HepG2 (cell line): ENCODE data around the gene CCNYL1. TPM values are rescaled to one million over a fixed set of nuclear protein-coding genes. Genes with fewer than 3 reads are reported as not detected.

ENCODE experiments used
- CHCHD3 ChIP-seq: sonication (generic); formaldehyde crosslinking; IDR thresholded peaks from 2 replicates; pipeline ENCODE4 v1.8.0; 2022; ENCODE audit warnings: mild to moderate bottlenecking, missing genetic modification reagents, moderate library complexity
- FOSL1 ChIP-seq: sonication (generic); formaldehyde crosslinking; IDR thresholded peaks from 2 replicates; pipeline ENCODE4 v1.9.0; 2021; ENCODE audit warnings: missing genetic modification reagents, borderline replicate concordance
- FOXM1 ChIP-seq: sonication (generic); formaldehyde crosslinking; IDR thresholded peaks from 2 replicates; pipeline ENCODE4 v1.5.0; 2020; ENCODE audit warnings: missing genetic modification reagents
- GABPA ChIP-seq, 2 experiments: IDR thresholded peaks; 2 replicates each; pipeline ENCODE4 v1.6.1; 2011 to 2016; ENCODE audit warnings: low read depth in 2 of 2, low read length in 1 of 2, missing biosample characterization in 1 of 2, missing genetic modification characterization in 1 of 2
- HDAC2 ChIP-seq: sonication (generic); formaldehyde crosslinking; IDR thresholded peaks from 2 replicates; pipeline ENCODE4 v1.4.0; 2020; ENCODE audit warnings: missing genetic modification reagents
- JUND ChIP-seq: sonication (generic); formaldehyde crosslinking; IDR thresholded peaks from 2 replicates; pipeline ENCODE4 v1.8.0; 2022; ENCODE audit warnings: mild to moderate bottlenecking, missing genetic modification reagents
- MEIS1 ChIP-seq: sonication (generic); formaldehyde crosslinking; IDR thresholded peaks from 2 replicates; pipeline ENCODE4 v1.9.0; 2021; ENCODE audit warnings: mild to moderate bottlenecking, missing genetic modification reagents, moderate library complexity, borderline replicate concordance
- PHB2 ChIP-seq: fragments of 450-650 bp; IDR thresholded peaks from 2 replicates; pipeline ENCODE4 v1.6.1; 2018; ENCODE audit not compliant: partially characterized antibody
- PHF5A ChIP-seq: IDR thresholded peaks from one replicate; pipeline ENCODE4 v1.6.1; 2018; ENCODE audit warnings: low read depth, missing genetic modification reagents; ENCODE audit not compliant: unreplicated experiment
- POLR2G ChIP-seq: fragments of 200-400 bp; formaldehyde crosslinking; IDR thresholded peaks from 2 replicates; pipeline ENCODE4 v1.6.1; 2018; ENCODE audit warnings: mild to moderate bottlenecking, low read depth, low read length, moderate library complexity
- SIX1 ChIP-seq: sonication (generic); formaldehyde crosslinking; IDR thresholded peaks from 2 replicates; pipeline ENCODE4 v1.4.0; 2020; ENCODE audit warnings: missing genetic modification reagents, borderline replicate concordance
- SOX6 ChIP-seq, 2 experiments: fragments of 450-650 bp in 1 of 2; sonication (generic) in 1 of 2; formaldehyde crosslinking in 1 of 2; IDR thresholded peaks; 2 replicates each; pipeline versions ENCODE4 v1.4.0 to v1.6.1; 2017 to 2020; ENCODE audit warnings: antibody characterized with exemption in 1 of 2, mild to moderate bottlenecking in 1 of 2, missing genetic modification reagents in 1 of 2
- SP4 ChIP-seq: sonication (generic); formaldehyde crosslinking; IDR thresholded peaks from 2 replicates; pipeline ENCODE4 v1.8.1; 2023; ENCODE audit warnings: mild to moderate bottlenecking, missing genetic modification reagents
- ZBTB34 ChIP-seq: sonication (generic); formaldehyde crosslinking; IDR thresholded peaks from 2 replicates; pipeline ENCODE4 v1.8.0; 2022; ENCODE audit warnings: mild to moderate bottlenecking, missing genetic modification reagents
- ZNF124 ChIP-seq: sonication (generic); formaldehyde crosslinking; IDR thresholded peaks from 2 replicates; pipeline ENCODE4 v1.4.0; 2020; ENCODE audit warnings: missing genetic modification reagents
- ZNF24 ChIP-seq: fragments of 450-650 bp; IDR thresholded peaks from 2 replicates; pipeline ENCODE4 v1.6.1; 2017; ENCODE audit warnings: antibody characterized with exemption, mild to moderate bottlenecking
- ZNF292 ChIP-seq: sonication (generic); formaldehyde crosslinking; IDR thresholded peaks from 2 replicates; pipeline ENCODE4 v1.8.1; 2022; ENCODE audit warnings: mild to moderate bottlenecking, low read depth, missing genetic modification reagents, borderline replicate concordance
- ZNF33B ChIP-seq: sonication (generic); formaldehyde crosslinking; IDR thresholded peaks from 2 replicates; pipeline ENCODE4 v1.5.1; 2020; ENCODE audit warnings: mild to moderate bottlenecking, missing genetic modification reagents
- ZNF432 ChIP-seq: sonication (generic); formaldehyde crosslinking; IDR thresholded peaks from 2 replicates; pipeline ENCODE4 v1.5.0; 2020; ENCODE audit warnings: missing genetic modification reagents, mild to moderate bottlenecking, borderline replicate concordance
- ZNF598 ChIP-seq: sonication (generic); formaldehyde crosslinking; IDR thresholded peaks from 2 replicates; pipeline ENCODE4 v1.5.1; 2020; ENCODE audit warnings: mild to moderate bottlenecking, missing genetic modification reagents, borderline replicate concordance
- ZNF652 ChIP-seq: IDR thresholded peaks from 2 replicates; pipeline ENCODE4 v1.6.1; 2016; ENCODE audit warnings: low read depth, borderline replicate concordance
- polyA plus RNA-seq, 8 experiments: library from polyadenylated mRNA; depleted of rRNA in 3 of 8; stranded (reverse) in 7 of 8; unstranded in 1 of 8; fragments of >200 nt; fragmentation: Illumina TruSeq in 4 of 8; extraction: Trizol in 4 of 8; gene quantifications; 2 replicates each; pipeline versions ENCODE4 v1.2.1 to v1.2.3, GENCODE V29; 2011 to 2016; ENCODE audit warnings: low read depth in 4 of 8, missing spikeins in 1 of 8, mixed read lengths in 1 of 8; ENCODE audit not compliant: insufficient read depth in 1 of 8
- total RNA-seq, 5 experiments: library from RNA; depleted of rRNA; stranded (reverse); fragments of >200 nt; fragmentation: Illumina TruSeq; extraction: Trizol; gene quantifications; 2 replicates each; pipeline ENCODE4 v1.2.3, GENCODE V29; 2016; ENCODE audit warnings: low read depth in 1 of 5
- TF ChIP-seq, protein P1 (sequence below): sonication (generic); formaldehyde crosslinking; IDR thresholded peaks from 2 replicates; pipeline ENCODE4 v1.4.0; 2020; ENCODE audit warnings: missing genetic modification reagents, borderline replicate concordance
- TF ChIP-seq, protein P2 (sequence below): sonication (generic); formaldehyde crosslinking; IDR thresholded peaks from 2 replicates; pipeline ENCODE4 v1.8.0; 2022; ENCODE audit warnings: mild to moderate bottlenecking, missing genetic modification reagents, moderate library complexity
- TF ChIP-seq, protein P3 (sequence below): sonication (generic); formaldehyde crosslinking; IDR thresholded peaks from 2 replicates; pipeline ENCODE4 v1.5.1; 2020; ENCODE audit warnings: mild to moderate bottlenecking, moderate library complexity, missing genetic modification reagents

Gene CCNYL1
- total and polyA plus RNA-seq, 2 of the 13 experiments (the other 11 are each of a cell fraction or from before 2014, with no cell fraction given) = 12.5 to 16.2 TPM

DNA sequence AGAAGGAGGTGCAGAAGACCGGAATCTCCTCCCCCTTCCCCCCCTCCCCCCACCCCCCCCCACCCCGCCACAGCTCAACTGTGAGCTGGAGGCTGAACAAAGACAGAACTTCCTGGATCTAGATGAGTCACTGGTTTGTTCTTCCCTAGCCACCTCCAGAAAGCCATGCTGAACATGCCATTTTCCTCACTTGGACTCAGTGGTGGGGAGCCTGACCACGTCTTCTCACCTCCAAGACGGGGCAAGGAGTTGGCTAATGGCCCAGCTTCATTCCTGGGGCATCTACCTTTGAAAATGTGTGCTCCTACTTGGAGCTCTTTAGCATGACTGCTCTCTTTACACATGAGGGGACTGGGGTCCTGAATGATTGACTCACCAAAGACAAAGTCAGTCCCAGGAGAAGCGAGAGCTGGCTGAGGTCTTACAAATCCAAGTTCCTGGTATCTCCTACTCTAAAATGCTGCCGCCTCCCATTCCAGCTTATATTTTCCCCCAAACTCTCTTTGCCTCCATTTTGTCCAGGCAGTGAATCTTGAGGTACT is 80.9 kb downstream of the CCNYL1 start (continued):
- TF ChIP-seq, protein P1, sequence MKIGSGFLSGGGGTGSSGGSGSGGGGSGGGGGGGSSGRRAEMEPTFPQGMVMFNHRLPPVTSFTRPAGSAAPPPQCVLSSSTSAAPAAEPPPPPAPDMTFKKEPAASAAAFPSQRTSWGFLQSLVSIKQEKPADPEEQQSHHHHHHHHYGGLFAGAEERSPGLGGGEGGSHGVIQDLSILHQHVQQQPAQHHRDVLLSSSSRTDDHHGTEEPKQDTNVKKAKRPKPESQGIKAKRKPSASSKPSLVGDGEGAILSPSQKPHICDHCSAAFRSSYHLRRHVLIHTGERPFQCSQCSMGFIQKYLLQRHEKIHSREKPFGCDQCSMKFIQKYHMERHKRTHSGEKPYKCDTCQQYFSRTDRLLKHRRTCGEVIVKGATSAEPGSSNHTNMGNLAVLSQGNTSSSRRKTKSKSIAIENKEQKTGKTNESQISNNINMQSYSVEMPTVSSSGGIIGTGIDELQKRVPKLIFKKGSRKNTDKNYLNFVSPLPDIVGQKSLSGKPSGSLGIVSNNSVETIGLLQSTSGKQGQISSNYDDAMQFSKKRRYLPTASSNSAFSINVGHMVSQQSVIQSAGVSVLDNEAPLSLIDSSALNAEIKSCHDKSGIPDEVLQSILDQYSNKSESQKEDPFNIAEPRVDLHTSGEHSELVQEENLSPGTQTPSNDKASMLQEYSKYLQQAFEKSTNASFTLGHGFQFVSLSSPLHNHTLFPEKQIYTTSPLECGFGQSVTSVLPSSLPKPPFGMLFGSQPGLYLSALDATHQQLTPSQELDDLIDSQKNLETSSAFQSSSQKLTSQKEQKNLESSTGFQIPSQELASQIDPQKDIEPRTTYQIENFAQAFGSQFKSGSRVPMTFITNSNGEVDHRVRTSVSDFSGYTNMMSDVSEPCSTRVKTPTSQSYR (CRISPR knock-in tag) = peak; percentile 45; the same call in 1 of the 2 replicates
- peak; percentile 50; the same call in 1 of the 2 replicates for TF ChIP-seq ZNF292 (CRISPR knock-in tag)
- 0 out of 2 replicates have a peak, but pooled peaks have one; percentile 17 for TF ChIP-seq HDAC2 (CRISPR knock-in tag)
- peak; percentile 14; the same call in 1 of the 2 replicates for TF ChIP-seq SIX1 (CRISPR knock-in tag)
- no peak for TF ChIP-seq PHB2
- TF ChIP-seq ZBTB34 (CRISPR knock-in tag) = no peak
- TF ChIP-seq ZNF33B (CRISPR knock-in tag) = no peak
- no peak for TF ChIP-seq ZNF24
- TF ChIP-seq, protein P2, sequence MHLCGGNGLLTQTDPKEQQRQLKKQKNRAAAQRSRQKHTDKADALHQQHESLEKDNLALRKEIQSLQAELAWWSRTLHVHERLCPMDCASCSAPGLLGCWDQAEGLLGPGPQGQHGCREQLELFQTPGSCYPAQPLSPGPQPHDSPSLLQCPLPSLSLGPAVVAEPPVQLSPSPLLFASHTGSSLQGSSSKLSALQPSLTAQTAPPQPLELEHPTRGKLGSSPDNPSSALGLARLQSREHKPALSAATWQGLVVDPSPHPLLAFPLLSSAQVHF (CRISPR knock-in tag) = no peak
- 0 out of 2 replicates have a peak, but pooled peaks have one; percentile 32 for TF ChIP-seq ZNF598 (CRISPR knock-in tag)
- TF ChIP-seq, protein P3, sequence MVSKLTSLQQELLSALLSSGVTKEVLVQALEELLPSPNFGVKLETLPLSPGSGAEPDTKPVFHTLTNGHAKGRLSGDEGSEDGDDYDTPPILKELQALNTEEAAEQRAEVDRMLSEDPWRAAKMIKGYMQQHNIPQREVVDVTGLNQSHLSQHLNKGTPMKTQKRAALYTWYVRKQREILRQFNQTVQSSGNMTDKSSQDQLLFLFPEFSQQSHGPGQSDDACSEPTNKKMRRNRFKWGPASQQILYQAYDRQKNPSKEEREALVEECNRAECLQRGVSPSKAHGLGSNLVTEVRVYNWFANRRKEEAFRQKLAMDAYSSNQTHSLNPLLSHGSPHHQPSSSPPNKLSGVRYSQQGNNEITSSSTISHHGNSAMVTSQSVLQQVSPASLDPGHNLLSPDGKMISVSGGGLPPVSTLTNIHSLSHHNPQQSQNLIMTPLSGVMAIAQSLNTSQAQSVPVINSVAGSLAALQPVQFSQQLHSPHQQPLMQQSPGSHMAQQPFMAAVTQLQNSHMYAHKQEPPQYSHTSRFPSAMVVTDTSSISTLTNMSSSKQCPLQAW (CRISPR knock-in tag) = peak; percentile 58; the same call in 1 of the 2 replicates
- TF ChIP-seq FOXM1 (CRISPR knock-in tag) = no peak
- TF ChIP-seq GABPA (IDR thresholded peaks at IDR 0.05; ENCODE audit: low read depth, low read length) = no peak
- TF ChIP-seq GABPA (CRISPR knock-in tag; IDR thresholded peaks at IDR 0.05; ENCODE audit: low read depth) = peak; percentile 21; the same call in 1 of the 2 replicates
- peak; percentile 67 for TF ChIP-seq POLR2G
- TF ChIP-seq ZNF652 (CRISPR knock-in tag) = no peak
- TF ChIP-seq SOX6 (IDR thresholded peaks at IDR 0.05) = no peak
- TF ChIP-seq SOX6 (CRISPR knock-in tag; IDR thresholded peaks at IDR 0.05) = peak; percentile 58
- no peak for TF ChIP-seq MEIS1 (CRISPR knock-in tag)
- TF ChIP-seq JUND = peak; percentile 40; the same call in 1 of the 2 replicates
- TF ChIP-seq ZNF432 (CRISPR knock-in tag) = no peak
- no peak for TF ChIP-seq PHF5A
- no peak for TF ChIP-seq ZNF124 (CRISPR knock-in tag)
- peak; percentile 48; the same call in 1 of the 2 replicates for TF ChIP-seq SP4 (CRISPR knock-in tag)
- TF ChIP-seq CHCHD3 (CRISPR knock-in tag) = no peak
- peak; percentile 53; the same call in 1 of the 2 replicates for TF ChIP-seq FOSL1 (CRISPR knock-in tag)
